ENCODE results near the gene CLK3. TPM values are rescaled to one million over a fixed set of nuclear protein-coding genes. Genes with fewer than 3 reads are reported as not detected.

Gene CLK3
- total RNA-seq, 6 experiments from 2014 or later: 27.8 to 44.1 (median 33.2) TPM

GRCh38 chr15:74584779-74585178, 30.9 kb upstream of the CLK3 start:
- no peaks in the 10 kb centered on the region for H3K4me1 ChIP-seq
- H3K9me3 ChIP-seq: no peaks in the 10 kb centered on the region
- intact Hi-C loops (cut with DNase I): no loop called here
- no peak for ATAC-seq
- H3K4me3 ChIP-seq: no peak overlapping the region
- DNase-seq: no peak
- H3K36me3 ChIP-seq: no peaks in the 10 kb centered on the region
- H3K27ac ChIP-seq: no peak overlapping the region
- H3K27me3 ChIP-seq: no peaks in the 10 kb centered on the region
- no CpG with 5 or more reads among the region's 4 CpGs for WGBS (ENCODE audit: insufficient coverage, low coverage, low lambda C conversion rate, missing lambda C conversion rate)
- TF ChIP-seq, protein P1, sequence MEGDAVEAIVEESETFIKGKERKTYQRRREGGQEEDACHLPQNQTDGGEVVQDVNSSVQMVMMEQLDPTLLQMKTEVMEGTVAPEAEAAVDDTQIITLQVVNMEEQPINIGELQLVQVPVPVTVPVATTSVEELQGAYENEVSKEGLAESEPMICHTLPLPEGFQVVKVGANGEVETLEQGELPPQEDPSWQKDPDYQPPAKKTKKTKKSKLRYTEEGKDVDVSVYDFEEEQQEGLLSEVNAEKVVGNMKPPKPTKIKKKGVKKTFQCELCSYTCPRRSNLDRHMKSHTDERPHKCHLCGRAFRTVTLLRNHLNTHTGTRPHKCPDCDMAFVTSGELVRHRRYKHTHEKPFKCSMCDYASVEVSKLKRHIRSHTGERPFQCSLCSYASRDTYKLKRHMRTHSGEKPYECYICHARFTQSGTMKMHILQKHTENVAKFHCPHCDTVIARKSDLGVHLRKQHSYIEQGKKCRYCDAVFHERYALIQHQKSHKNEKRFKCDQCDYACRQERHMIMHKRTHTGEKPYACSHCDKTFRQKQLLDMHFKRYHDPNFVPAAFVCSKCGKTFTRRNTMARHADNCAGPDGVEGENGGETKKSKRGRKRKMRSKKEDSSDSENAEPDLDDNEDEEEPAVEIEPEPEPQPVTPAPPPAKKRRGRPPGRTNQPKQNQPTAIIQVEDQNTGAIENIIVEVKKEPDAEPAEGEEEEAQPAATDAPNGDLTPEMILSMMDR (IDR thresholded peaks at IDR 0.05): no peak
- no peak for TF ChIP-seq POLR2A (IDR thresholded peaks at IDR 0.05)

GRCh38 chr15:74585191-74585590, 30.4 kb upstream of the CLK3 start:
- WGBS (ENCODE audit: insufficient coverage, low coverage, low lambda C conversion rate, missing lambda C conversion rate): 50% methylated on average over 2 of the region's 3 CpGs
- H3K36me3 ChIP-seq: peaks cover 0 to 3% (median 0%) of the 10 kb centered on the region in 4 donors
- ATAC-seq (no peak), DNase-seq (no peak)
- H3K4me3 ChIP-seq: no peak overlapping the region
- TF ChIP-seq, protein P1 (IDR thresholded peaks at IDR 0.05): no peak
- no peak for TF ChIP-seq POLR2A (IDR thresholded peaks at IDR 0.05)
- H3K4me1 ChIP-seq: no peaks in the 10 kb centered on the region
- no peaks in the 10 kb centered on the region for H3K27me3 ChIP-seq
- no peaks in the 10 kb centered on the region for H3K9me3 ChIP-seq
- intact Hi-C loops (cut with DNase I): no loop called here
- H3K27ac ChIP-seq: no peak overlapping the region

DNA sequence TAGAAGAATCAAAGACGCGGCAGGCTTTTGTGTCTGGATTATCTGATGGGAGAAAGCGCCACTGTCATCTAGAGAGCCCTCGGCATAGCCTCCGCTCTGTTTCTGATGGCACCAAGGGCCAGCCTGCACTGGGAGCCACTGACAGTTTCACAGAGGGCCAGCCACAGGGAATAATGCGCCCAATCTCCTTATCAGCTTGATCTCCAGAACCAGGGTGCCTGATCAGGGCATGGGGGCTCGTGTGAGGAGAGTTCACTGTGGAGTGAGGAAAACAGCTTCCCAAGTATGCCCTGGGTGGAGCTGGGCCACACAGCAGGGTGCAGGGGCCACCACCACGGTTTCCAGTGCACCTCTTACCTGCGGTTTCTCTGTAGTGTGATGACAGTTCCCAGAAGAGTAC, 29.8 kb upstream of the CLK3 start:
- Histone ChIP-seq H3K27me3 (no peaks in the 10 kb centered on the region), H3K9me3 (no peaks in the 10 kb centered on the region), H3K36me3 (peaks cover 0 to 4% (median 0%) of the 10 kb centered on the region in 4 donors), H3K4me3 (no peak overlapping the region), H3K27ac (no peak overlapping the region), H3K4me1 (no peaks in the 10 kb centered on the region)
- DNase-seq: no peak
- 89% methylated on average over 6 of the region's 9 CpGs for WGBS (ENCODE audit: insufficient coverage, low coverage, low lambda C conversion rate, missing lambda C conversion rate)
- ATAC-seq: no peak
- intact Hi-C loops (cut with DNase I): no loop called here
- TF ChIP-seq, protein P1 (IDR thresholded peaks at IDR 0.05): no peak
- TF ChIP-seq POLR2A (IDR thresholded peaks at IDR 0.05): no peak

DNA sequence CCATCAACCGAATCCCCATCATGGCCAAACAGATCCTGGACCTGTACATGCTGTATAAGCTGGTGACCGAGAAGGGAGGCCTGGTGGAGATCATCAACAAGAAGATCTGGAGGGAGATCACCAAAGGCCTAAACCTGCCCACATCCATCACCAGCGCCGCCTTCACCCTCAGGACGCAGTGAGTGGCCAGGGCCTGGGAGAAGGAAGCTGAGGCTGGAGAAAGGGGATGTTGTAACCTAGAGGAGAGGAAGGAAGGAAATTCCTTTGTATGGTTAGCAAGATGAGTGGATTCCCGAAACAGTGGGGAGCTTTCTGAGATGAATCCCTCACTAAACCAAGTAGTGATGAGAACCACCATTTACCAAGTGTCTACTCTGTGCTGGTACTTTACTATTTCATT, 25.8 kb upstream of the CLK3 start:
- no peaks in the 10 kb centered on the region for H3K27me3 ChIP-seq
- DNase-seq (no peak), ATAC-seq (no peak)
- WGBS (ENCODE audit: insufficient coverage, low coverage, low lambda C conversion rate, missing lambda C conversion rate): 78% methylated on average over 1 of the region's 6 CpGs
- H3K27ac ChIP-seq: no peak overlapping the region
- TF ChIP-seq, protein P1 (IDR thresholded peaks at IDR 0.05): no peak
- no peak for TF ChIP-seq POLR2A (IDR thresholded peaks at IDR 0.05)
- H3K36me3 ChIP-seq: peaks cover 0 to 14% (median 0%) of the 10 kb centered on the region in 4 donors
- intact Hi-C loops (cut with DNase I): no loop called here
- no peaks in the 10 kb centered on the region for H3K4me1 ChIP-seq
- H3K4me3 ChIP-seq: no peak overlapping the region
- no peaks in the 10 kb centered on the region for H3K9me3 ChIP-seq

DNA sequence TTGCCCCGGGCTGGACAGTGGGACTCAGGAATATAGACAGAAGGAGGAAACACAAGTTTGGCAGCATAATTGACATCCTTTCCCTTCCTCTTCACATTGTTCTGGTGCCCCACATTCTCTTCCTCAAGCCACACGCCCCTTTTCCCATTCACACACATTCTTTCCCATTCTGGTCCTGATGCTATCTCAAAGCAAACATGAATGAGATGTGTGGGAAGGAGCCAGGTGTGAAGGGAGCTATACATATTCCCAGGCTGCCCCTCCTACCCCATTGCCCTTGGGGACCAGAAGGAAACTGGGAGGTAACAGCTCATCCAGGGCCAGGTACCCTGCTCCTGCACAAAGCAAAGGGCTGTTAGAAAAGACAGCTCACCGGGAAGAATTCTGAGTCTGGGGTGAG, 23.4 kb upstream of the CLK3 start:
- peaks cover 0 to 14% (median 0%) of the 10 kb centered on the region in 4 donors for H3K36me3 ChIP-seq
- DNase-seq (no peak), ATAC-seq (no peak)
- H3K4me1 ChIP-seq: no peaks in the 10 kb centered on the region
- H3K4me3 ChIP-seq: no peak overlapping the region
- no peak for TF ChIP-seq POLR2A (IDR thresholded peaks at IDR 0.05)
- TF ChIP-seq, protein P1 (IDR thresholded peaks at IDR 0.05): no peak
- H3K27me3 ChIP-seq: no peaks in the 10 kb centered on the region
- H3K27ac ChIP-seq: no peak overlapping the region
- WGBS (ENCODE audit: insufficient coverage, low coverage, low lambda C conversion rate, missing lambda C conversion rate): 100% methylated on average over 2 of the region's 3 CpGs
- no peaks in the 10 kb centered on the region for H3K9me3 ChIP-seq
- intact Hi-C loops (cut with DNase I): no loop called here
